Fibroblast of gingiva (primary cell): ENCODE measurements around the gene KCNA2.

Source experiments
- DNase-seq: peaks from one replicate; pipeline ENCODE4 v3.0.0-alpha.2; 2011; ENCODE audit warnings: low read depth

Gene KCNA2

GRCh38 chr1:110602466-110602865 is 3.7 kb downstream of the KCNA2 start:
- DNase-seq: no peak

GRCh38 chr1:110601332-110601731 is 4.8 kb downstream of the KCNA2 start:
- DNase-seq: no peak

GRCh38 chr1:110600716-110601115 is 5.4 kb downstream of the KCNA2 start:
- no peak for DNase-seq

- no peak for DNase-seq
Measured at GRCh38 chr1:110597966-110598365, 8.2 kb downstream of the KCNA2 start.

- no peak for DNase-seq
Measured at GRCh38 chr1:110596312-110596711, 9.8 kb downstream of the KCNA2 start.

GRCh38 chr1:110595353-110595710 is 10.8 kb downstream of the KCNA2 start:
- DNase-seq: no peak

- DNase-seq: no peak
Measured at GRCh38 chr1:110594456-110595352, 11.5 kb downstream of the KCNA2 start.

GRCh38 chr1:110593902-110594301 is 12.3 kb downstream of the KCNA2 start:
- DNase-seq: no peak

- DNase-seq: no peak
Measured at GRCh38 chr1:110591956-110592355, 14.2 kb downstream of the KCNA2 start.

- no peak for DNase-seq
Measured at GRCh38 chr1:110588991-110589390, 17.2 kb downstream of the KCNA2 start.

GRCh38 chr1:110588486-110588885 is 17.7 kb downstream of the KCNA2 start:
- no peak for DNase-seq

GRCh38 chr1:110587906-110588305 is 18.3 kb downstream of the KCNA2 start:
- no peak for DNase-seq

- no peak for DNase-seq
Measured at GRCh38 chr1:110585481-110585880, 20.7 kb downstream of the KCNA2 start.

GRCh38 chr1:110584045-110584444 is 22.1 kb downstream of the KCNA2 start:
- no peak for DNase-seq

- DNase-seq: no peak
Measured at GRCh38 chr1:110583505-110583904, 22.7 kb downstream of the KCNA2 start.

- DNase-seq: no peak
Measured at GRCh38 chr1:110582378-110582777, 23.8 kb downstream of the KCNA2 start.

GRCh38 chr1:110581682-110582145 is 24.4 kb downstream of the KCNA2 start:
- no peak for DNase-seq

GRCh38 chr1:110580244-110580643 is 25.9 kb downstream of the KCNA2 start:
- no peak for DNase-seq

GRCh38 chr1:110579460-110579859 is 26.7 kb downstream of the KCNA2 start:
- DNase-seq: no peak

GRCh38 chr1:110576441-110576840 is 29.7 kb downstream of the KCNA2 start:
- no peak for DNase-seq

GRCh38 chr1:110573314-110573713 is 32.8 kb downstream of the KCNA2 start:
- DNase-seq: no peak

- no peak for DNase-seq
Measured at GRCh38 chr1:110572751-110573150, 33.4 kb downstream of the KCNA2 start.

GRCh38 chr1:110570901-110571300 is 35.3 kb downstream of the KCNA2 start:
- DNase-seq: no peak

GRCh38 chr1:110570307-110570706 is 35.9 kb downstream of the KCNA2 start:
- no peak for DNase-seq
